Mesenchymal stem cell (in vitro differentiated cells and primary cell): ENCODE data around the gene CASKIN1.

Experiments used
- DNase-seq: peaks from one replicate; pipeline ENCODE4 v3.0.0-alpha.2; 2013
- H2AFZ ChIP-seq: one replicate; pipeline ENCODE4 v1.6.1; 2013; ENCODE audit warnings: low read depth, mild to moderate bottlenecking, control low read depth, inconsistent platforms, low read length, moderate library complexity
- H2AK5ac ChIP-seq: 2 replicates; pipeline ENCODE4 v1.6.1; 2013; ENCODE audit warnings: low read length, moderate library complexity, mild to moderate bottlenecking, inconsistent platforms; ENCODE audit not compliant: severe bottlenecking
- H2BK120ac ChIP-seq: one replicate; pipeline ENCODE4 v1.6.1; 2013; ENCODE audit warnings: low read depth, mild to moderate bottlenecking, inconsistent platforms, low read length, moderate library complexity
- H2BK12ac ChIP-seq, 2 experiments: one replicate each; pipeline ENCODE4 v1.6.1; 2013; ENCODE audit warnings: inconsistent platforms in 2 of 2, low read length in 2 of 2, mild to moderate bottlenecking in 2 of 2, moderate library complexity in 2 of 2, control low read depth in 1 of 2
- H2BK15ac ChIP-seq: one replicate; pipeline ENCODE4 v1.6.1; 2013; ENCODE audit warnings: mild to moderate bottlenecking, low read depth, inconsistent platforms; ENCODE audit not compliant: poor library complexity, severe bottlenecking
- H2BK5ac ChIP-seq: 2 replicates; pipeline ENCODE4 v1.6.1; 2013; ENCODE audit warnings: low read depth, mild to moderate bottlenecking, low read length, control low read depth, inconsistent platforms; ENCODE audit not compliant: poor library complexity, severe bottlenecking
- H3K14ac ChIP-seq, 2 experiments: one replicate each; pipeline ENCODE4 v1.6.1; 2013; ENCODE audit warnings: inconsistent platforms in 2 of 2, low read length in 2 of 2, control low read depth in 1 of 2, mild to moderate bottlenecking in 1 of 2, moderate library complexity in 1 of 2
- H3K18ac ChIP-seq, 2 experiments: one replicate each; pipeline ENCODE4 v1.6.1; 2013; ENCODE audit warnings: inconsistent platforms in 2 of 2, low read length in 2 of 2, control low read depth in 1 of 2, low read depth in 1 of 2, mild to moderate bottlenecking in 1 of 2
- H3K23ac ChIP-seq, 2 experiments: one replicate each; pipeline ENCODE4 v1.6.1; 2013; ENCODE audit warnings: inconsistent platforms in 2 of 2, low read length in 2 of 2, mild to moderate bottlenecking in 2 of 2, moderate library complexity in 2 of 2, control low read depth in 1 of 2
- H3K27ac ChIP-seq: 2 replicates; pipeline ENCODE4 v1.5.1; 2013; ENCODE audit warnings: mild to moderate bottlenecking, moderate library complexity, low read length, control low read depth, inconsistent platforms; ENCODE audit not compliant: poor library complexity, severe bottlenecking
- H3K27me3 ChIP-seq, 2 experiments: 2 replicates each; pipeline versions ENCODE4 v1.6.1 to v1.7.0; 2013; ENCODE audit warnings: low read length in 2 of 2, mild to moderate bottlenecking in 2 of 2, moderate library complexity in 2 of 2, control low read depth in 1 of 2, inconsistent platforms in 1 of 2; ENCODE audit not compliant: control insufficient read depth in 1 of 2, insufficient read depth in 1 of 2
- H3K36me3 ChIP-seq, 2 experiments: 2 replicates each; pipeline versions ENCODE4 v1.6.1 to v1.7.0; 2013; ENCODE audit warnings: low read length in 2 of 2, control low read depth in 1 of 2, inconsistent platforms in 1 of 2, low read depth in 1 of 2, mild to moderate bottlenecking in 1 of 2; ENCODE audit not compliant: insufficient read depth in 2 of 2, control insufficient read depth in 1 of 2
- H3K4ac ChIP-seq, 2 experiments: one replicate each; pipeline ENCODE4 v1.6.1; 2013; ENCODE audit warnings: inconsistent platforms in 2 of 2, low read length in 2 of 2, mild to moderate bottlenecking in 2 of 2, moderate library complexity in 2 of 2, control low read depth in 1 of 2, low read depth in 1 of 2
- H3K4me1 ChIP-seq: 2 replicates; pipeline ENCODE4 v1.6.1; 2013; ENCODE audit warnings: low read depth, low read length, control low read depth; ENCODE audit not compliant: control insufficient read depth, insufficient read depth
- H3K4me2 ChIP-seq: 2 replicates; pipeline ENCODE4 v1.6.1; 2013; ENCODE audit warnings: low read length, mild to moderate bottlenecking, inconsistent platforms; ENCODE audit not compliant: poor library complexity, severe bottlenecking
- H3K4me3 ChIP-seq, 2 experiments: 2 replicates each; pipeline versions ENCODE4 v1.5.1 to v1.7.0; 2013; ENCODE audit warnings: low read length in 2 of 2, mild to moderate bottlenecking in 2 of 2, control low read depth in 1 of 2, low read depth in 1 of 2; ENCODE audit not compliant: insufficient read depth in 1 of 2
- H3K79me1 ChIP-seq: replicated peaks from 2 replicates; pipeline ENCODE4 v1.6.1; 2013; ENCODE audit warnings: mild to moderate bottlenecking, control low read depth, low read length, inconsistent platforms; ENCODE audit not compliant: poor library complexity, severe bottlenecking
- H3K9ac ChIP-seq: 2 replicates; pipeline ENCODE4 v1.7.0; 2013; ENCODE audit warnings: mild to moderate bottlenecking, low read length, moderate library complexity
- H3K9me3 ChIP-seq: 2 replicates; pipeline ENCODE4 v1.7.0; 2013; ENCODE audit warnings: mild to moderate bottlenecking, low read length; ENCODE audit not compliant: control insufficient read depth
- H4K8ac ChIP-seq: one replicate; pipeline ENCODE4 v1.6.1; 2013; ENCODE audit warnings: inconsistent platforms, mild to moderate bottlenecking, low read length, moderate library complexity
- H4K91ac ChIP-seq: one replicate; pipeline ENCODE4 v1.6.1; 2013; ENCODE audit warnings: mild to moderate bottlenecking, low read length, inconsistent platforms
- WGBS: methylation state at CpG from one replicate; pipeline ENCODE4 v1.1.7; 2013; ENCODE audit warnings: mixed read lengths; 5-methylcytosine and 5-hydroxymethylcytosine counted together

The CASKIN1 gene

GRCh38 chr16:2190002-2190658 lies 6.3 kb downstream of the CASKIN1 start:
- H3K79me1 ChIP-seq: no peaks in the 10 kb centered on the region
- 83% methylated on average over 19 of the region's 24 CpGs for WGBS

DNA sequence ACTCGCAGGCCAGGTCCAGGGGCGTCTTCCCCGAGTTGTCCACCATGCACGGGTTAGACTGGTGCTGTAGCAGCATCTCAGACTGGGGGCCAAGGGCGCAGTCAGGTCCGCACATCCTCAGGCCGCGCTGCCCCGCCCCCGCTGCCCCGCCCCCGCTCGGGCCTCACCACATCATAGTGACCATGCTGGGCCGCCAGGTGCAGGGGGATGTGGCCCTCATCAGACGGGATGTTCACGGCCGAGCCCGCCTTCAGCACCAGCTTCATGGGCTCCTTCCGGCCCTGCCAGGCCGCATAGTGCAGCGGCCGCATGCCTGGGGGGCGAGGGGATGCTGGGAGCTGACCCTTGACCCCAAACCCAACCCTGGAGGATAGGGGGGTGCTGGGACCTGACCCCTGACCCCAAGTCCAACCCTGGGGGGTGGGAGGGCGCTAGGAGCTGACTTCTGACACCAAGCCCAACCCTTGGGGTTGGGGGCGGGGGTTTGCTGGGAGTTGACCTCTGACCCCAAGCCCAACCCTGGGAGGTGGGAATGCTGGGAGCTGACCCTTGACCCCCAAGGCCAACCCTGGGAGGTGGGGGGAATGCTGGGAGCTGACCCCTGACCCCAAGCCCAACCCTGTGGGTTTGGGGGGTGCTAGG lies 7.0 kb downstream of the CASKIN1 start:
- no peaks in the 10 kb centered on the region for H3K9me3 ChIP-seq
- H4K91ac ChIP-seq: no peak overlapping the region
- H3K23ac ChIP-seq: no peak overlapping the region
- no peak overlapping the region for H3K14ac ChIP-seq
- no peak overlapping the region for H3K9ac ChIP-seq
- H3K4me1 ChIP-seq: peaks cover 4% of the 10 kb centered on the region
- H3K27ac ChIP-seq: no peak overlapping the region
- no peaks in the 10 kb centered on the region for H3K79me1 ChIP-seq
- no peak overlapping the region for H3K4me2 ChIP-seq
- WGBS: 84% methylated on average over 25 of the region's 25 CpGs
- H3K4me3 ChIP-seq: no peak overlapping the region
- peaks cover under 1 to 22% of the 10 kb centered on the region in 2 experiments for H3K27me3 ChIP-seq
- H2AFZ ChIP-seq: no peak overlapping the region
- no peak overlapping the region for H3K4ac ChIP-seq
- H4K8ac ChIP-seq: no peak overlapping the region
- DNase-seq: no peak
- H3K18ac ChIP-seq: no peak overlapping the region
- no peaks in the 10 kb centered on the region for H3K36me3 ChIP-seq
- no peak overlapping the region for H2BK5ac ChIP-seq
- no peak overlapping the region for H2AK5ac ChIP-seq
- H2BK15ac ChIP-seq: no peak overlapping the region
- H2BK120ac ChIP-seq: no peak overlapping the region
- H2BK12ac ChIP-seq: no peak overlapping the region

More at GRCh38 chr16:2190002-2190658, 6.3 kb downstream of the CASKIN1 start:
- Histone ChIP-seq H3K4me2 (no peak overlapping the region), H3K18ac (no peak overlapping the region), H3K36me3 (no peaks in the 10 kb centered on the region), H3K4me3 (no peak overlapping the region), H2BK12ac (no peak overlapping the region), H3K27ac (no peak overlapping the region), H3K4me1 (peaks cover 6% of the 10 kb centered on the region), H3K27me3 (peaks cover 8 to 25% of the 10 kb centered on the region in 2 experiments), H3K4ac (no peak overlapping the region), H2AFZ (no peak overlapping the region), H2BK5ac (no peak overlapping the region), H2BK15ac (no peak overlapping the region), H3K9me3 (no peaks in the 10 kb centered on the region), H3K9ac (no peak overlapping the region), H4K91ac (peak overlapping the region; percentile 41), H4K8ac (no peak overlapping the region), H2AK5ac (no peak overlapping the region), H2BK120ac (no peak overlapping the region), H3K14ac (no peak overlapping the region), H3K23ac (no peak overlapping the region)
- no peak for DNase-seq

GRCh38 chr16:2188395-2188794 lies 8.0 kb downstream of the CASKIN1 start:
- no peak overlapping the region for H4K91ac ChIP-seq
- H2BK120ac ChIP-seq: no peak overlapping the region
- H3K18ac ChIP-seq: no peak overlapping the region
- H3K4me1 ChIP-seq: peaks cover 12% of the 10 kb centered on the region
- DNase-seq: no peak
- WGBS: 95% methylated on average over 8 of the region's 8 CpGs
- no peak overlapping the region for H3K4me3 ChIP-seq
- H3K36me3 ChIP-seq: no peaks in the 10 kb centered on the region
- no peak overlapping the region for H3K14ac ChIP-seq
- H3K9me3 ChIP-seq: no peaks in the 10 kb centered on the region
- peaks cover 0 to 15% of the 10 kb centered on the region in 2 experiments for H3K27me3 ChIP-seq
- no peak overlapping the region for H3K4me2 ChIP-seq
- no peak overlapping the region for H2BK12ac ChIP-seq
- no peak overlapping the region for H4K8ac ChIP-seq
- H2BK5ac ChIP-seq: no peak overlapping the region
- no peak overlapping the region for H2BK15ac ChIP-seq
- no peak overlapping the region for H2AFZ ChIP-seq
- no peak overlapping the region for H3K23ac ChIP-seq
- no peaks in the 10 kb centered on the region for H3K79me1 ChIP-seq
- H2AK5ac ChIP-seq: no peak overlapping the region
- no peak overlapping the region for H3K4ac ChIP-seq
- H3K27ac ChIP-seq: no peak overlapping the region
- H3K9ac ChIP-seq: no peak overlapping the region

DNA sequence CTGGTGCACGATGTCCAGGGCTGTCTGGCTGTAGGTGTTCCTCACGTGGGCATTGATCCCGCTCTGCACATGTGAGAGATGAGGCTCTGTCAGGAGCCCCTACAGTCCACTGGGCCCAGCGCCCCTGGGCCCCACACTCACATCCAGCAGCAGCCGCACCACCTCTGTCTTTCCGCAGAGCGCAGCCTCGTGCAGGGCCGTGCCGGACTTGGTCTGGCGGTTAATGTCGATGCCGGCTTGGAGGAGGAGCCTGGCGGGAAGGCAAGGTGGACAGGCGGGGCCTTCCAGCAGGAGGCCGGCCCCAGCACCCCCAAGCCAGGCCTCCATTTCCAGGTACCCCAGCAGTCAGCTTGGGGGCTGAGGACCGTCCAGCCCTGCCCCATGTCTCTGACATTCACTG lies 9.2 kb downstream of the CASKIN1 start:
- Histone ChIP-seq H2BK12ac (no peak overlapping the region), H3K4ac (no peak overlapping the region), H3K36me3 (peaks cover 0 to 7% of the 10 kb centered on the region in 2 experiments), H3K79me1 (no peaks in the 10 kb centered on the region), H3K18ac (no peak overlapping the region), H3K9ac (no peak overlapping the region), H2BK120ac (no peak overlapping the region), H3K23ac (no peak overlapping the region), H3K4me3 (no peak overlapping the region), H3K4me2 (no peak overlapping the region), H4K91ac (no peak overlapping the region), H2AK5ac (no peak overlapping the region), H3K27me3 (peaks cover 0 to 13% of the 10 kb centered on the region in 2 experiments), H3K9me3 (no peaks in the 10 kb centered on the region), H2BK15ac (no peak overlapping the region), H2AFZ (no peak overlapping the region), H4K8ac (no peak overlapping the region), H3K27ac (no peak overlapping the region), H3K14ac (no peak overlapping the region), H2BK5ac (no peak overlapping the region), H3K4me1 (peaks cover 12% of the 10 kb centered on the region)
- no peak for DNase-seq
- 86% methylated on average over 17 of the region's 17 CpGs for WGBS
